HepG2 (cell line): ENCODE data around the gene HMGN4.
A peak's percentile ranks its signal among the peaks of the same experiment; 100 is the strongest.

ENCODE experiments used
- EP300 ChIP-seq, 3 experiments: sonication (generic) in 1 of 3; formaldehyde crosslinking in 1 of 3; IDR thresholded peaks; 2 replicates each; pipeline versions ENCODE4 v1.5.1 to v1.6.1; 2011 to 2020; ENCODE audit warnings: low read depth in 2 of 3, low read length in 2 of 3, borderline replicate concordance in 1 of 3, improper control_type of control experiment in 1 of 3, mild to moderate bottlenecking in 1 of 3, missing genetic modification reagents in 1 of 3, moderate library complexity in 1 of 3
- GABPA ChIP-seq, 2 experiments: IDR thresholded peaks; 2 replicates each; pipeline ENCODE4 v1.6.1; 2011 to 2016; ENCODE audit warnings: low read depth in 2 of 2, low read length in 1 of 2, missing biosample characterization in 1 of 2, missing genetic modification characterization in 1 of 2
- NR3C1 ChIP-seq: sonication (generic); formaldehyde crosslinking; IDR thresholded peaks from 2 replicates; pipeline ENCODE4 v1.4.0; 2020; ENCODE audit warnings: missing genetic modification reagents
- POLR2AphosphoS2 ChIP-seq: IDR thresholded peaks from 2 replicates; pipeline ENCODE4 v1.6.1; 2011; ENCODE audit warnings: low read depth, low read length, improper control_type of control experiment
- TF ChIP-seq, protein P1 (sequence below): sonication (generic); formaldehyde crosslinking; IDR thresholded peaks from 2 replicates; pipeline ENCODE4 v1.5.0; 2020; ENCODE audit warnings: mild to moderate bottlenecking, missing genetic modification reagents, moderate library complexity

DNA sequence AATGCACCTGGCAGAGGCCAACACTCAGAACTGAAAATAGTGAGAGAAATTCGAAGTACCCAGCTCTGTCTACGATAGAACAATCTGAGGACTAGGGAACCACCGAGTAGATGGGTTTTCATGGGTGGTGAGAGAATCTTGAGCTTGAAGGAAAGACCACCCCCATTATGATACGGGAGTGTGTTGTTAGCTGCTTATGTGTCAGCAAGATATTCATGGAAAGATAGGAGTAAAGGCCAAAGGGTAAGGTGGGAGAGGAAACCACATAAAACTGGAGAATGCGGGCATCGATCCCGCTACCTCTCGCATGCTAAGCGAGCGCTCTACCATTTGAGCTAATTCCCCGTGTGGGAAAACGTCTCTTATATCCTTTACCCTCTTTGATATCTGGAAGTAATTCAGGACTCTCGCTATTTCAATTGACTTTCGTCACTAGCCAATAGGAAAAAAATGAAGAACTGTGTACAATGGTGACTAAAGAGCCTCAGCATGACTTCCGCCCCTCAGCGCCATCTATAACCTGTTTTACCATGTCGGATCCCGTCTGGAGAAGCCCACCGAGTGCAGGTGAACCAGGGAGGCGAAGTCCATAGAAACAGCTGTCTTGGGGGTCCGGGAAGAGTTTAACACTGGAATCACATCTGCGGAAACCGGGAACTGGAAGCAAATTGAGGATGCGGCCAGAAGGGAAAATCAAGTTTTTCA is 33.6 kb downstream of the HMGN4 start:
- TF ChIP-seq GABPA (IDR thresholded peaks at IDR 0.05; ENCODE audit: low read depth, low read length) (no peak), GABPA (CRISPR knock-in tag; IDR thresholded peaks at IDR 0.05; ENCODE audit: low read depth) (peak; percentile 70), POLR2AphosphoS2 (no peak), EP300 (IDR thresholded peaks at IDR 0.05; ENCODE audit: low read depth in 2 of 2, low read length in 2 of 2) (peak in 1 of 2 experiments; percentile 40; a peak in 1 of 4 replicates), EP300 (CRISPR knock-in tag; IDR thresholded peaks at IDR 0.05; ENCODE audit: borderline replicate concordance) (0 out of 2 replicates have a peak, but pooled peaks have one; percentile 21), NR3C1 (CRISPR knock-in tag) (no peak)
- TF ChIP-seq, protein P1, sequence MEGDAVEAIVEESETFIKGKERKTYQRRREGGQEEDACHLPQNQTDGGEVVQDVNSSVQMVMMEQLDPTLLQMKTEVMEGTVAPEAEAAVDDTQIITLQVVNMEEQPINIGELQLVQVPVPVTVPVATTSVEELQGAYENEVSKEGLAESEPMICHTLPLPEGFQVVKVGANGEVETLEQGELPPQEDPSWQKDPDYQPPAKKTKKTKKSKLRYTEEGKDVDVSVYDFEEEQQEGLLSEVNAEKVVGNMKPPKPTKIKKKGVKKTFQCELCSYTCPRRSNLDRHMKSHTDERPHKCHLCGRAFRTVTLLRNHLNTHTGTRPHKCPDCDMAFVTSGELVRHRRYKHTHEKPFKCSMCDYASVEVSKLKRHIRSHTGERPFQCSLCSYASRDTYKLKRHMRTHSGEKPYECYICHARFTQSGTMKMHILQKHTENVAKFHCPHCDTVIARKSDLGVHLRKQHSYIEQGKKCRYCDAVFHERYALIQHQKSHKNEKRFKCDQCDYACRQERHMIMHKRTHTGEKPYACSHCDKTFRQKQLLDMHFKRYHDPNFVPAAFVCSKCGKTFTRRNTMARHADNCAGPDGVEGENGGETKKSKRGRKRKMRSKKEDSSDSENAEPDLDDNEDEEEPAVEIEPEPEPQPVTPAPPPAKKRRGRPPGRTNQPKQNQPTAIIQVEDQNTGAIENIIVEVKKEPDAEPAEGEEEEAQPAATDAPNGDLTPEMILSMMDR, result peak; percentile 30
